Measurements from ENCODE around the gene ESYT1.
"Not testable (repeated sequence)": the region's sequence is repeated elsewhere in the genome, so short reads cannot be mapped to it uniquely, and the experiment has no call there.

ESYT1 gene

DNA sequence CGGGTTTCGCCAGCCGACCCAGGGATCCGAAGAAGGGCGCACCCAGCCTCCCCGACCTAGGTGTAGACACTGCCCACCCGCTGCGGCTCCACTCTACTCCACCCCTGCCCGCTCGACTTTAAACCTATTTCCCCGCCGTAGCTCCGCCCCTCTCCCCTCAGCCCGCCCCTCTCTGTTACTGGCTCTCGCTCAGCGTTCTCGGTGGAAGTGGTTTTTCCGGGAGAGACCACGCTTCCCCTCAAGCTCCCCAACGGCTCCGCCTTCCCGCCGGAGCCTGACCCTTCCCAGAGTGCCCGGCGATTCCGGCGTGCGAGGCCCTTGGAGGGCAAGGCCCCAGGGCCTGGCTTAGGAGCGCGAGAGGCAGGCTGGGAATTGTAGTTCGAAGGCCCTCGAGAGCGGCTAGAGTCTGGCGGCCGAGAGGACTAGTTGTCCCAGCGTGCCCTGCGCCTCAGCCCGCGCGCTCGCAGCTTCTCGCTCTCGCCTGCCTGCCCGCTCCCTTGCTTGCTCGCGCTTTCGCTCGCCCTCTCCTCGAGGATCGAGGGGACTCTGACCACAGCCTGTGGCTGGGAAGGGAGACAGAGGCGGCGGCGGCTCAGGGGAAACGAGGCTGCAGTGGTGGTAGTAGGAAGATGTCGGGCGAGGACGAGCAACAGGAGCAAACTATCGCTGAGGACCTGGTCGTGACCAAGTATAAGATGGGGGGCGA lies 23.8 kb upstream of the ESYT1 start, which contains the start of gene PA2G4:
Gene PA2G4 (plus strand): TSS at position 451 of the 706 bp plus-strand sequence. CDS start 179 bp downstream, at position 630.
- DNase-seq = peak; percentile 89

- no peak for DNase-seq
Observed at GRCh38 chr12:56104815-56105608, 23.1 kb upstream of the ESYT1 start.

GRCh38 chr12:56105609-56105902 lies 22.5 kb upstream of the ESYT1 start:
- no peak for DNase-seq

- no peak for DNase-seq
Observed at GRCh38 chr12:56107242-56107641, 20.8 kb upstream of the ESYT1 start.

DNA sequence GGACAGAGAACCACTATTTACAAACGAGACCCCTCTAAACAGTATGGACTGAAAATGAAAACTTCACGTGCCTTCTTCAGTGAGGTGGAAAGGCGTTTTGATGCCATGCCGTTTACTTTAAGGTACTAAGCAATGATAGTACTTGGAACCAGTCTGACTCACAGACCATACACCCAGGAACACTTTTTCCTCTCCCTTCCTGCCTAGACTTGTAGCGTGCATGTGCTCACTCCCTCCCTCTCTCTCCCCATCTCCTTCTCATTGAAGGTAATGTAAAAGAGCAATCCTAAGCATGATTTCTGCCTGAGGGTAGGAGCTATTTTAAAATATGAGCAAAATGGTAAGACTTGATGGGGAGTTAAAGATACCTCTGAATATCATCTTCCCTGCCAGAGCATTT lies 17.5 kb upstream of the ESYT1 start:
- no peak for DNase-seq

- no peak for DNase-seq
Observed at GRCh38 chr12:56114084-56114483, 14.0 kb upstream of the ESYT1 start.

- no peak for DNase-seq
Observed at GRCh38 chr12:56115329-56115728, 12.7 kb upstream of the ESYT1 start.

DNA sequence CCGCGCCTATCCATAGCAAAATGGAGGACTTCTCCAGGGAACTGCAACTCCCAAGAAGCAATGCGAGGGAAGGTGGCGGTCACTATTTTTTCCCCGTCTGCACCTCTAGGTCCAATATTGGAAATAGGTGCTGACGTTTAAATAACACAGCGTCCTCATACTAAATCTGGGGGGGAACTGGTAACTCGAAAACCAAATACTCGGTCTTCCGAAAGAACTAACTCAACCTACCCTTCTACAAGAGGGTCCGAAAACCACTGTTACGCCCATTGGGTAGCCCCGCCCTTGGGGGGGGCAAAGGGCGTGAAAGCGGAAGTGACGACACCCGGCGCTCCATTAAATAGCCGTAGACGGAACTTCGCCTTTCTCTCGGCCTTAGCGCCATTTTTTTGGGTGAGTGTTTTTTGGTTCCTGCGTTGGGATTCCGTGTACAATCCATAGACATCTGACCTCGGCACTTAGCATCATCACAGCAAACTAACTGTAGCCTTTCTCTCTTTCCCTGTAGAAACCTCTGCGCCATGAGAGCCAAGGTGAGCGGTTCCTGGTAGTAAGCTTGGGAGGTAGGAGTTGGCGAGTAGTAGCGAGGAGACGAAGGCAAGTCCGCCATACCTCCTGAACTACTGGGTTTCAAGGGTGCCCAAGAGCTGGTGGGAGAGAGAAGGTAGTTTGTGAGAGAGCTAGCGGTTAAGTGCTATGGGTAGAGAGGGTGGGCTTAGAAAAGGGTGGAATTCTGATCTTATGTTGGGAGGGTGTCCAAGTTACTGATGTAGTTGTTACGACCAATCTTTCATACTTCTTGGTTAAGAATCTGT lies 11.6 kb upstream of the ESYT1 start, which contains the start of gene RPL41:
Gene RPL41 (plus strand): TSS at position 367 of the 815 bp plus-strand sequence.
- DNase-seq = peak; percentile 81

DNA sequence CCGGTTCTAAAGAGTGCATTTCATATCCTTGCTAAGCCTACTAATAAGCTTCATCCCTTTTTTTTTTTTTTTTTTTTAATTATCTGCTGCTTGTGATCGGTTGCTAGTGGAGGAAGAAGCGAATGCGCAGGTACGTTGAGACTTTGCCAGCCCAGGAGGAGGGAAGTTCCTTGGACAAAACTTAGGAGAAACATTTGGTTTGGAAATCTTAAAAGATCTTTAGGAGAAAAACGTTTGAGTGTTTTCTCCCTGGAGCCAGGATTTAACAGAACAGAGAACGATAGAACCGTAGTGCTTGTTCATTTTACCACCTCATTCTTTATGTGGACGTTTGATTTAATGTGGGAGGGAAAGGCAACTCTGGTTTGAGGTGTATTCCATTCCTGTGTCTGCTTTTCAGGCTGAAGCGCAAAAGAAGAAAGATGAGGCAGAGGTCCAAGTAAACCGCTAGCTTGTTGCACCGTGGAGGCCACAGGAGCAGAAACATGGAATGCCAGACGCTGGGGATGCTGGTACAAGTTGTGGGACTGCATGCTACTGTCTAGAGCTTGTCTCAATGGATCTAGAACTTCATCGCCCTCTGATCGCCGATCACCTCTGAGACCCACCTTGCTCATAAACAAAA lies 10.9 kb upstream of the ESYT1 start:
- DNase-seq = not testable (repeated sequence)

GRCh38 chr12:56117778-56118687 lies 10.0 kb upstream of the ESYT1 start, which contains the start of gene ZC3H10:
TSS of gene ZC3H10 (plus strand) at chr12:56118266. CDS start at chr12:56120563, 2,297 bp downstream.
- DNase-seq = peak; percentile 95

GRCh38 chr12:56118688-56119357 lies 9.2 kb upstream of the ESYT1 start:
- DNase-seq = no peak

GRCh38 chr12:56119361-56119796 lies 8.7 kb upstream of the ESYT1 start:
- DNase-seq = peak; percentile 18

DNA sequence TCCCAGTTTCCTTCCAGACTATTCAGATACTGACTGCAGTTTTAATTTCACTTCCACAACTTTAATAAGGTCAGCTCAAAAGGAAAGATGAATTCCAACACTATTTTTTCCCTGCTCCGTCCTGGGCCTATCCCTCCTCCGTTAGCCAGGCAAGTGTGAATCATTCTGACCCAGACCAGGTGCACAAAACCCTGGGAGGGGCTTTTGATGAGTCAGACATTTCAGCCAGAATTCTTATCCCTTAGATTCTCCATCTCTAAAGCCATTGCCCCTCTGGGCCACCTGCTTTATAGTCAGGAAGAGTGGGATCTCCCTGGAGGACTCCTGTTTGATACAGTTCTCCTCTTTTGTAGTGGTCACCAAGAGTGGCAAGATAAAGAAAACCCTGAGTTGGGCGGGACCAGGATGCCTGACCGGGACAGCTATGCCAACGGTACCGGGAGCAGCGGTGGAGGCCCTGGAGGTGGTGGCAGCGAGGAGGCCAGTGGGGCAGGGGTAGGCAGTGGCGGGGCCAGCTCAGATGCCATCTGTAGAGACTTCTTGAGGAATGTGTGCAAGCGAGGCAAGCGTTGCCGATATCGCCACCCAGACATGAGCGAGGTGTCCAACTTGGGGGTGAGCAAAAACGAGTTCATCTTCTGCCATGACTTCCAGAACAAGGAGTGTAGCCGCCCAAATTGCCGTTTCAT lies 7.8 kb upstream of the ESYT1 start:
- no peak for DNase-seq

DNA sequence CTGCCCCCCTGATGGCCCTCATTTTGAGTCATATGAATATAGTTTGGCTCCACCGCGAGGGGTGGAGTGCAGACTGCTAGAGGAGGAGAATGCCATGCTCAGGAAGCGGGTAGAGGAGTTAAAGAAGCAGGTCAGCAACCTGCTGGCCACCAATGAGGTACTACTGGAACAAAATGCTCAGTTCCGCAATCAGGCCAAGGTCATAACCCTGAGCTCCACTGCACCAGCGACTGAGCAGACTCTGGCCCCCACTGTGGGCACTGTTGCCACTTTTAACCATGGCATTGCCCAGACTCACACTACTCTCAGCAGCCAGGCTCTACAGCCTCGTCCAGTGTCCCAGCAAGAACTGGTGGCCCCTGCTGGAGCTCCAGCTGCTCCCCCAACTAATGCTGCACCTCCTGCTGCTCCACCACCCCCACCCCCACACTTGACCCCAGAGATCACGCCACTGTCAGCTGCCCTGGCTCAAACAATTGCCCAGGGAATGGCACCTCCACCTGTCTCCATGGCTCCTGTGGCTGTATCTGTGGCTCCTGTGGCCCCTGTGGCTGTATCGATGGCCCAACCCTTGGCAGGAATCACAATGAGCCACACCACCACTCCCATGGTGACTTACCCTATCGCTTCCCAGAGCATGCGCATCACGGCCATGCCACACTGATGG lies 6.7 kb upstream of the ESYT1 start:
- no peak for DNase-seq

DNA sequence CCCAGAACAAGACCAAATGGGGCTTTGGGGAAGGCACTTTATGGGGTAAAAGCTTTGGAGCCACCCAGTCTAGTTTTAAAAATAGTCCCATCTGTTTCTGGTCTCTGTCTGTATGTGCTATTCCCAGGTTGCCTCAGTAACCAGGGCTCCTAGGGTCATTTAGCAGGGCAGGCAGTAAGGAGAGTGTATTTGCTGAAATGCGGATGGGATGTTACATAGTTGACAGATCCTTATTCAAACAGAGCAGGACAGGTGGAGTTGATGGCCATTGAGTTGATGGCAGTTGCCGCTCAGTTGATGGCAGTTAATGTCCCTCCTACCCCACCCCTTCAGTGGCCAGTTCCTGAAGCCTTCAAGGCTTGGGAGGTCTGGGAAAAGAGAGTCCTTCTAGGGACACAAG lies 5.4 kb upstream of the ESYT1 start:
- no peak for DNase-seq

- no peak for DNase-seq
Observed at GRCh38 chr12:56124133-56124532, 3.9 kb upstream of the ESYT1 start.

DNA sequence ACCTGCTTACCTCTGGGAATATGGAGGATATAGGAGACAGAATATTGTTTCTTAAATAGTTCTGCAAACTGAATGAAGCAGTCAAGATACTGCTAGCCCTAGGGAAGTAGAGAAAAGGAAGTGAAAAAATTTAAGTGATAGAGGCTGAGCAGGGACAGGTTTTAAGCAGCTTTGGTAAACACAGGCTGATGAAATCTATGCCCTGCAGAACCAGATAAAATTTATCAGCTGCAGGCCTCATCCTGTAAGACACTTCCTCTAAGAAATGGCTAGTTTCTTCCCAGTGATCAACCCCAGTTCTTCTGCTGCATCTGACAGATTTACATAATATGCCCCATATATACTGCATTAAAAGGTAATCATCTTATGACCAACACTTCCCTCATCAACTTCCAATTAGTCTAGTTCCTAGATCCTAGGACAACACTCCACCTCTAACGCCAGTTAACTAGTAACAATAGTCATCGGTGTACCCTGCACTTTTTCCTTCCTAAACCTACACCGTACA lies 1.3 kb upstream of the ESYT1 start:
- no peak for DNase-seq

DNA sequence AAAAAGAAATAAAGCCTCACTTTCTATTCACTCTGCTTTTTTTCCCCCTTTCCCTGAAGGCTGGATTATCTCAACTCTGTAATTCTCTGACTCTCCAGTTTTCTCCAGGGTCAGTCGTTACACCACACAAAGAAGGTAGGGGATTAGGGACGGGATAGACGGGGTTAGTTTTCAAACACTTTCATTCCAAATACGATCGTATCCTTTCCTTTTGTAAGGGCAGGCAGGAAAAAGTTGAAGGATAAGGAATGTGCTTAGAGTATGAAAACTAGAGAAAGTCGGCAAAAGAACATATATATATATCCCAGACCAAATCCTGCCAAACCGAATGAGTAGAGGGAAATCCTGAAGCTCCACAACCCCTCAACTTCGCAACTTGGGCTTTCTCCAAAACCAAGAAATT lies 581 bp upstream of the ESYT1 start:
- no peak for DNase-seq

- no peak for DNase-seq
Observed at GRCh38 chr12:56128670-56129205, 671 bp downstream of the ESYT1 start.

Data from NCI-H524 treated with DMSO at 0.1 percent for 48 hours (cell line).